GM12891 (cell line): ENCODE data around the gene SIGLEC9.

Source experiments
- DNase-seq: peaks from one replicate; pipeline ENCODE4 v3.0.0; 2011; ENCODE audit warnings: low spot score; ENCODE audit not compliant: insufficient read length
- FAIRE-seq: peaks from 2 replicates; lab custom pipeline; 2011; peaks lifted over from hg19 to GRCh38; lab: Jason Lieb, UNC
- PAX5 ChIP-seq: IDR thresholded peaks from 2 replicates; pipeline ENCODE4 v1.6.1; 2011; ENCODE audit warnings: low read length, moderate library complexity, mild to moderate bottlenecking; ENCODE audit not compliant: insufficient read depth, severe bottlenecking
- POLR2A ChIP-seq: IDR thresholded peaks from 2 replicates; pipeline ENCODE4 v1.6.1; 2011; ENCODE audit warnings: low read depth, low read length, control low read depth
- POLR2AphosphoS5 ChIP-seq: IDR thresholded peaks from 2 replicates; pipeline ENCODE4 v1.6.1; 2011; ENCODE audit warnings: low read depth, low read length, control low read depth
- POU2F2 ChIP-seq: IDR thresholded peaks from 2 replicates; pipeline ENCODE4 v1.6.1; 2011; ENCODE audit warnings: low read depth, mild to moderate bottlenecking, control low read depth, low read length, moderate library complexity
- SPI1 ChIP-seq: IDR thresholded peaks from 2 replicates; pipeline ENCODE4 v1.6.1; 2011; ENCODE audit warnings: low read depth, low read length, control low read depth
- TAF1 ChIP-seq: IDR thresholded peaks from 2 replicates; pipeline ENCODE4 v1.6.1; 2011; ENCODE audit warnings: low read depth, low read length, control low read depth

SIGLEC9 gene

GRCh38 chr19:51131780-51132680 lies 7.3 kb downstream of the SIGLEC9 start:
- FAIRE-seq = peak; percentile 59
- DNase-seq = no peak
- no peak for TF ChIP-seq POLR2A
- no peak for TF ChIP-seq TAF1
- no peak for TF ChIP-seq PAX5
- TF ChIP-seq POLR2AphosphoS5 = no peak
- TF ChIP-seq POU2F2 = no peak
- no peak for TF ChIP-seq SPI1

GRCh38 chr19:51135004-51135403 lies 10.3 kb downstream of the SIGLEC9 start:
- FAIRE-seq (no peak), DNase-seq (no peak)

GRCh38 chr19:51135986-51136762 lies 11.5 kb downstream of the SIGLEC9 start:
- DNase-seq (no peak), FAIRE-seq (no peak)
- TF ChIP-seq TAF1 (no peak), POLR2AphosphoS5 (no peak), PAX5 (no peak), POU2F2 (no peak), SPI1 (no peak), POLR2A (no peak)

More at GRCh38 chr19:51135004-51135403, 10.3 kb downstream of the SIGLEC9 start:
- TF ChIP-seq POU2F2 (no peak), TAF1 (no peak)

GRCh38 chr19:51136851-51137551 lies 12.3 kb downstream of the SIGLEC9 start:
- FAIRE-seq = no peak
- no peak for TF ChIP-seq POLR2A
- no peak for TF ChIP-seq PAX5
- TF ChIP-seq SPI1 = no peak
- no peak for TF ChIP-seq POU2F2
- TF ChIP-seq POLR2AphosphoS5 = no peak
- TF ChIP-seq TAF1 = no peak
- no peak for DNase-seq

- TF ChIP-seq PAX5 = no peak
- TF ChIP-seq TAF1 = no peak
- TF ChIP-seq POLR2A = no peak
- no peak for TF ChIP-seq POLR2AphosphoS5
- TF ChIP-seq POU2F2 = no peak
- no peak for TF ChIP-seq SPI1
- DNase-seq = no peak
- no peak for FAIRE-seq
These were observed 13.2 kb downstream of the SIGLEC9 start for GRCh38 chr19:51137792-51138425.

GRCh38 chr19:51138549-51138979 lies 13.9 kb downstream of the SIGLEC9 start:
- DNase-seq (no peak), FAIRE-seq (peak; percentile 47)
- TF ChIP-seq POLR2AphosphoS5 = no peak
- TF ChIP-seq TAF1 = no peak
- no peak for TF ChIP-seq POLR2A
- TF ChIP-seq SPI1 = no peak
- no peak for TF ChIP-seq PAX5
- no peak for TF ChIP-seq POU2F2

GRCh38 chr19:51139299-51140014 lies 14.8 kb downstream of the SIGLEC9 start:
- FAIRE-seq (no peak), DNase-seq (no peak)
- TF ChIP-seq POU2F2 (no peak), PAX5 (no peak), TAF1 (no peak), POLR2A (no peak), SPI1 (no peak), POLR2AphosphoS5 (no peak)

GRCh38 chr19:51140441-51140840 lies 15.7 kb downstream of the SIGLEC9 start:
- no peak for TF ChIP-seq SPI1
- TF ChIP-seq POLR2A = no peak
- no peak for TF ChIP-seq PAX5
- TF ChIP-seq POU2F2 = no peak
- no peak for TF ChIP-seq POLR2AphosphoS5
- DNase-seq (no peak), FAIRE-seq (no peak)
